Left cardiac atrium (tissue), 4 donors: ENCODE data around the gene ZNF536. TPM values are rescaled to one million over a fixed set of nuclear protein-coding genes. Genes with fewer than 3 reads are reported as not detected.

ENCODE experiments used
- ATAC-seq, 2 donors: fragments of 200-7000 bp; cut with Tn5 transposase; one replicate each; pipeline ENCODE4 v1.9.1; 2020; ENCODE audit warnings: mild to moderate bottlenecking in 2 of 2, moderate library complexity in 2 of 2
- DNase-seq: peaks from one replicate; pipeline ENCODE4 v3.0.0-alpha.2; 2020
- intact Hi-C, 2 donors: fragments of 100-400 bp; cut with DNase I; formaldehyde crosslinking; loops; one replicate each; pipeline versions ENCODE4 v1.14.1 to v1.15.1; 2022 to 2023
- total RNA-seq, 2 donors: library from RNA; stranded (reverse); fragmentation: NEBNext Ultra II Directional; extraction: Animal tissue kit (Norgen Biotek cat#: 25700); gene quantifications; one replicate each; pipeline ENCODE4 v1.2.1, GENCODE V29; 2021
- donor health status: DM: no; HTN: yes; CAD: no.
- donor health status: DM: no; HTN: yes; CAD: no; lungs with severe emphysema.
- donor health status: DM: yes; HTN: yes; CAD: no.
- donor health status: Dilated cardiomyopathy.

ZNF536 gene
- total RNA-seq, 2 donors from 2014 or later: 1.2 TPM

GRCh38 chr19:30605333-30605732 is 233.1 kb downstream of the ZNF536 start:
- DNase-seq (no peak), ATAC-seq (no peak)
- intact Hi-C loops: no loop called here

- intact Hi-C loops: no loop called here
- no peak for ATAC-seq
- no peak for DNase-seq
Observed at GRCh38 chr19:30606114-30607050, 234.2 kb downstream of the ZNF536 start.
